ENCODE data around the gene COL20A1.

The COL20A1 gene

GRCh38 chr20:63380346-63380870 lies 87.4 kb downstream of the COL20A1 start:
- DNase-seq, result no peak

DNA sequence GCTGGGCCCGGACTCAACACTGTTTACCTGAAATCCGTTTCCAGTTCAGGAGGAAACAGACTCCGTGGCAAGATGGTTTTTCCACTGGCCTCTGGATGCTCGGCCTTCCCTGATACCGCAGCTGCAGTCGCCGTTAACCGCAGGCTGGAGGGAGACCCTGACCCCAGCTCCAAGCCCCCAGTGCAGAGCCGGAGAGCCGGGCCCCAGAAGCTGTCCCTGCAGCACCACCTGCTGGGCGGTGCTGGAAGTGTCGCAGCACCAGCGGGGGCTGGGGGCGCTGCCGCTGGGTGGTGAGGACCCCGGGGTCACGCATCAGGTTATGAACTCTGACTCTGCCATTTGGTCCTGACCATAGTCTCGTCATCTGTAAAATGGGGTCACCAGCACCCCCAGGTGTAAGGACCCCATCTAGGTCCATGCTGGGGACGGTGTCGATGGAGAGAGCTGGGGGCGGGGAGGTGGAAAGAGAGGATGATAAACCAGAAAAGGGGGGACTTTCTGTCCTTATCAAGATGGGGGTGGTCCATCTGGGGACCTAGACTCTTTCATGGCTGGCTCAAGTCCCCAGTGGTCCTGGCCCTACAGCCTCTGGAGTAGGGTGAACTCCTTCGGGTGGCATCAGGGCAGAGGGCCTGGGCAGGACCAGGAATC lies 88.9 kb downstream of the COL20A1 start:
- DNase-seq, result no peak

GRCh38 chr20:63382551-63383300 lies 89.7 kb downstream of the COL20A1 start:
- DNase-seq, result no peak

DNA sequence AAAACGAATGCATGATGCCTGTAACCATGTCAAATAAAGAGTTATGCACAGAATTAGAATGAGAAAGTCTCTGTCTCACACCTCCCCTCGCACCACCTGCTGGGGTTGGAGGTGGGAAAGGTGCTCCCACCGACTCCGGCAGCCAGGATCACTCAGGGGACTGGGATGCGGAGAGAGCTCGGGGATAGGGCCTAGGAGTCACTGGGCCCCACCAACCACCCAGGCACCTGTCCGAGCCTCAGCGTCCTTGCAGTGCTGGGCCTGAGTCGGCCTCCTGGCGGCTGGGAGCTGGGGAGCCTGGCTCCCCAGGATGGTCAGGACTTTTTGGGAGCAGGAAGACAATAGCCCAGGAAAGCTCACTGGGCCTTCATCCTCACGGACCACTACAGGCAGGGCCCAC lies 90.6 kb downstream of the COL20A1 start:
- no peak for DNase-seq

DNA sequence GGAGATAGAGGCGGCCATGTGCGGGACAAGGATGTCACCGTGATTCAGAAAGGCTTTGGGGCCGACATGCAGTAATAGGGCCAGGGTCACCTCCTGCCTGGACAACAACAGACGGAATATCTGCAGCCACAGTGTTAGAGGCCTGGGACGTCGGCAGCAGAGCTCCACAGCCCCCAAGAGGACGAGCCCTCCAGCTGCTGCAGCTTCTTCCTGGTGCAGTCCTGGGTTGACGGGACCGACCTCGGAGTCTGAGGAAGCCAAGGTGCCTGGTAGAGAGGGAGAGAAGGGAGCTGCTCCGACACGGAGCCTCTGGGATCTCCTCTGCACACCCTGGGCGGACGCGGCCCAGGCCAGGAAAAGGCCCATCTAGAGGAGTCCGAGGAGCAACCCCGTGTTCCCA lies 91.3 kb downstream of the COL20A1 start:
- DNase-seq, result no peak

All from GOT3 (cell line).